ENCODE measurements around the gene TSPAN18. TPM values are rescaled to one million over a fixed set of nuclear protein-coding genes. Genes with fewer than 3 reads are reported as not detected.

Gene TSPAN18
- total and polyA plus RNA-seq, 10 of the 15 experiments (the other 5 are each of a cell fraction or from before 2014, with no cell fraction given): 0.02 to 0.77 (median 0.13) TPM; not detected in 1

- no peak for FAIRE-seq
- H3K36me3 ChIP-seq (ENCODE audit: control insufficient read depth in 2 of 2, insufficient read depth in 2 of 2, low read length in 1 of 2): no peaks in the 10 kb centered on the region
- H3K79me2 ChIP-seq (ENCODE audit: control insufficient read depth, insufficient read depth, low read length): no peaks in the 10 kb centered on the region
- H3K27me3 ChIP-seq (replicated peaks in 1 of 2; ENCODE audit: control insufficient read depth in 2 of 2, insufficient read depth in 2 of 2, low read length in 1 of 2): peaks cover 0 to 1% of the 10 kb centered on the region in 2 experiments; a peak in 1 of 4 replicates
- TF ChIP-seq SP1 (IDR thresholded peaks at IDR 0.05; ENCODE audit: low read depth, low read length): no peak
- no peak for TF ChIP-seq TBL1XR1 (IDR thresholded peaks at IDR 0.05; ENCODE audit: low read depth, low read length)
- in situ Hi-C loops (cut with MboI) (loop anchor here (10.0 kb wide), 1 partner anchor 221 kb away; no protein-coding TSS in a partner anchor), intact Hi-C loops (cut with micrococcal nuclease; ENCODE audit: unreplicated experiment) (loop anchor here (5.0 kb wide), 6 partner anchors 49 to 489 kb away; partner anchors contain the start of gene TSPAN18)
- WGBS (ENCODE audit: insufficient coverage, insufficient replicate concordance, low lambda C conversion rate, missing lambda C conversion rate): 21% methylated on average over 7 of the region's 7 CpGs
- no peak overlapping the region for H3K9ac ChIP-seq (ENCODE audit: control insufficient read depth, insufficient read depth, low read length)
- ChIA-PET POLR2A (no interaction called here), RAD21 (ENCODE audit: unreplicated experiment) (interaction anchor here (0.6 to 2.2 kb wide), 8 partner anchors 50 to 221 kb away, joined by 3 to 13 read pairs (median 4); no protein-coding TSS in a partner anchor), CTCF (interaction anchor here (0.7 to 5.1 kb wide), 38 partner anchors 9 to 866 kb away, joined by 3 to 38 read pairs (median 4); no protein-coding TSS in a partner anchor), SMC1A (ENCODE audit: uncharacterized antibody, unreplicated experiment) (interaction anchor here (0.7 to 1.7 kb wide), 10 partner anchors 16 to 220 kb away, joined by 3 to 10 read pairs (median 4); no protein-coding TSS in a partner anchor)
- ATAC-seq: no peak
- BruUV-seq (replicated peaks): no TSS peak
- no peak overlapping the region for H3K4me3 ChIP-seq
- no peak for DNase-seq (ENCODE audit: low read depth, low spot score)
- no peaks in the 10 kb centered on the region for H4K20me1 ChIP-seq (ENCODE audit: control insufficient read depth, insufficient read depth)
- no peaks in the 10 kb centered on the region for H3K4me1 ChIP-seq (ENCODE audit: control insufficient read depth, insufficient read depth, low read length)
- H2AFZ ChIP-seq (ENCODE audit: control insufficient read depth, low read depth, low read length): no peak overlapping the region
- no peak overlapping the region for H3K4me2 ChIP-seq (ENCODE audit: control insufficient read depth, insufficient read depth)
- H3K9me3 ChIP-seq (replicated peaks; ENCODE audit: control insufficient read depth, insufficient read depth, low read length): no peaks in the 10 kb centered on the region
- no peak overlapping the region for H3K27ac ChIP-seq (ENCODE audit: control insufficient read depth, insufficient read depth)
Observed at GRCh38 chr11:44775985-44776446, 49.3 kb downstream of the TSPAN18 start.

- Histone ChIP-seq H3K79me2 (ENCODE audit: control insufficient read depth, insufficient read depth, low read length) (no peaks in the 10 kb centered on the region), H3K4me3 (no peak overlapping the region), H3K27ac (ENCODE audit: control insufficient read depth, insufficient read depth) (no peak overlapping the region), H3K36me3 (ENCODE audit: control insufficient read depth in 2 of 2, insufficient read depth in 2 of 2, low read length in 1 of 2) (no peaks in the 10 kb centered on the region), H2AFZ (ENCODE audit: control insufficient read depth, low read depth, low read length) (no peak overlapping the region), H4K20me1 (ENCODE audit: control insufficient read depth, insufficient read depth) (no peaks in the 10 kb centered on the region), H3K27me3 (replicated peaks in 1 of 2; ENCODE audit: control insufficient read depth in 2 of 2, insufficient read depth in 2 of 2, low read length in 1 of 2) (peaks cover 0 to 1% of the 10 kb centered on the region in 2 experiments; a peak in 1 of 4 replicates), H3K4me1 (ENCODE audit: control insufficient read depth, insufficient read depth, low read length) (no peaks in the 10 kb centered on the region), H3K9me3 (replicated peaks; ENCODE audit: control insufficient read depth, insufficient read depth, low read length) (no peaks in the 10 kb centered on the region), H3K4me2 (ENCODE audit: control insufficient read depth, insufficient read depth) (no peak overlapping the region), H3K9ac (ENCODE audit: control insufficient read depth, insufficient read depth, low read length) (no peak overlapping the region)
- BruUV-seq (replicated peaks): no TSS peak
- in situ Hi-C loops (cut with MboI): loop anchor here (10.0 kb wide), 1 partner anchor 222 kb away; no protein-coding TSS in a partner anchor
- RAD21 ChIA-PET (ENCODE audit: unreplicated experiment): interaction anchor here (0.6 to 2.2 kb wide), 8 partner anchors 50 to 222 kb away, joined by 3 to 13 read pairs (median 4); no protein-coding TSS in a partner anchor
- POLR2A ChIA-PET: no interaction called here
- no peak for FAIRE-seq
- WGBS (ENCODE audit: insufficient coverage, insufficient replicate concordance, low lambda C conversion rate, missing lambda C conversion rate): 17% methylated on average over 6 of the region's 6 CpGs
- SMC1A ChIA-PET (ENCODE audit: uncharacterized antibody, unreplicated experiment): interaction anchor here (1.0 to 1.7 kb wide), 5 partner anchors 16 to 221 kb away, joined by 3 to 10 read pairs (median 4); no protein-coding TSS in a partner anchor
- intact Hi-C loops (cut with micrococcal nuclease; ENCODE audit: unreplicated experiment): loop anchor here (5.0 kb wide), 6 partner anchors 49 to 489 kb away; partner anchors contain the start of gene TSPAN18
- ATAC-seq: no peak
- CTCF ChIA-PET: interaction anchor here (0.7 to 5.1 kb wide), 24 partner anchors 9 to 867 kb away, joined by 3 to 38 read pairs (median 5); no protein-coding TSS in a partner anchor
- no peak for DNase-seq (ENCODE audit: low read depth, low spot score)
- no peak for TF ChIP-seq IRF5 (IDR thresholded peaks at IDR 0.05; ENCODE audit: borderline replicate concordance)
- TF ChIP-seq TCF3 (IDR thresholded peaks at IDR 0.05; ENCODE audit: borderline replicate concordance, insufficient read depth, low read depth, low read length): no peak
- TF ChIP-seq ASH2L (IDR thresholded peaks at IDR 0.05; ENCODE audit: borderline replicate concordance, low read depth): no peak
- no peak for TF ChIP-seq MYC (IDR thresholded peaks at IDR 0.05; ENCODE audit: insufficient read depth, insufficient read length, insufficient replicate concordance, low read length, severe bottlenecking)
- TF ChIP-seq BCLAF1 (IDR thresholded peaks at IDR 0.05): no peak
- TF ChIP-seq PAX8 (IDR thresholded peaks at IDR 0.05): no peak
- no peak for TF ChIP-seq IRF4 (IDR thresholded peaks at IDR 0.05; ENCODE audit: low read depth, low read length)
- TF ChIP-seq ETV6 (conservative IDR thresholded peaks at IDR 0.05 in 1 of 2, IDR thresholded peaks at IDR 0.05 in 1 of 2; ENCODE audit: borderline replicate concordance in 1 of 2, low read depth in 1 of 2): no peak
- no peak for TF ChIP-seq SREBF2 (IDR thresholded peaks at IDR 0.05; ENCODE audit: low read length)
Observed at GRCh38 chr11:44776551-44777208, 49.9 kb downstream of the TSPAN18 start.
